DND-41 (cell line): Measurements from ENCODE around the gene CFAP20DC.

ENCODE experiments used
- ATAC-seq: fragments of 200-7000 bp; cut with Tn5 transposase; 3 replicates; pipeline ENCODE4 v1.9.1; 2021; ENCODE audit warnings: low read depth; ENCODE audit not compliant: insufficient read depth
- DNase-seq: peaks from one replicate; pipeline ENCODE4 v3.0.0-alpha.2; 2020
- H2AFZ ChIP-seq: 2 replicates; pipeline ENCODE4 v1.6.0; 2012; ENCODE audit warnings: low read depth, low read length
- H3K27ac ChIP-seq: 2 replicates; pipeline ENCODE4 v1.5.1; 2012; ENCODE audit warnings: low read length, inconsistent platforms
- H3K27me3 ChIP-seq: fragments of 200-600 bp; sonication (generic); 2 replicates; pipeline ENCODE4 v1.6.0; 2012; ENCODE audit warnings: low read length, mild to moderate bottlenecking, inconsistent platforms; ENCODE audit not compliant: insufficient read depth, poor library complexity
- H3K36me3 ChIP-seq: 2 replicates; pipeline ENCODE4 v1.5.1; 2012; ENCODE audit warnings: low read length, inconsistent platforms; ENCODE audit not compliant: insufficient read depth
- H3K4me1 ChIP-seq: 2 replicates; pipeline ENCODE4 v1.5.1; 2012; ENCODE audit warnings: mild to moderate bottlenecking, low read length; ENCODE audit not compliant: insufficient read depth
- H3K4me2 ChIP-seq: 2 replicates; pipeline ENCODE4 v1.6.0; 2012; ENCODE audit warnings: mild to moderate bottlenecking, moderate library complexity, low read length, inconsistent platforms; ENCODE audit not compliant: insufficient read depth
- H3K4me3 ChIP-seq, 2 experiments: fragments of 200-600 bp in 1 of 2; shearing (Covaris generic) in 1 of 2; 2 replicates each; pipeline ENCODE4 v1.5.1; 2012 to 2016; ENCODE audit warnings: inconsistent platforms in 2 of 2, low read length in 2 of 2, mild to moderate bottlenecking in 2 of 2, low read depth in 1 of 2, moderate library complexity in 1 of 2
- H3K79me2 ChIP-seq: 2 replicates; pipeline ENCODE4 v1.6.0; 2012; ENCODE audit warnings: low read length, inconsistent platforms; ENCODE audit not compliant: insufficient read depth
- H3K9ac ChIP-seq: 2 replicates; pipeline ENCODE4 v1.6.0; 2012; ENCODE audit warnings: low read depth, mild to moderate bottlenecking, inconsistent platforms, low read length, moderate library complexity
- H3K9me3 ChIP-seq: 2 replicates; pipeline ENCODE4 v1.5.1; 2012; ENCODE audit warnings: low read length, moderate library complexity, mild to moderate bottlenecking, inconsistent platforms; ENCODE audit not compliant: insufficient read depth, severe bottlenecking
- H4K20me1 ChIP-seq: 2 replicates; pipeline ENCODE4 v1.6.0; 2012; ENCODE audit warnings: low read length; ENCODE audit not compliant: insufficient read depth
- EZH2 ChIP-seq: IDR thresholded peaks from 3 replicates; pipeline ENCODE4 v1.6.1; 2012; ENCODE audit warnings: borderline replicate concordance, low read depth, mild to moderate bottlenecking, moderate library complexity, low read length, inconsistent platforms; ENCODE audit not compliant: severe bottlenecking
- TF ChIP-seq, protein P1 (sequence below): IDR thresholded peaks from 2 replicates; pipeline ENCODE4 v1.5.1; 2012; ENCODE audit warnings: borderline replicate concordance, low read length, moderate library complexity, mild to moderate bottlenecking; ENCODE audit not compliant: poor library complexity, severe bottlenecking; ENCODE audit errors: extremely low read depth

CFAP20DC gene

GRCh38 chr3:58965865-58966264 lies 84.0 kb downstream of the CFAP20DC start:
- H3K9me3 ChIP-seq = no peaks in the 10 kb centered on the region

GRCh38 chr3:58963928-58964503 lies 85.8 kb downstream of the CFAP20DC start:
- no peak overlapping the region for H3K27ac ChIP-seq
- no peak overlapping the region for H2AFZ ChIP-seq
- no peaks in the 10 kb centered on the region for H3K79me2 ChIP-seq
- H3K4me1 ChIP-seq = no peaks in the 10 kb centered on the region
- H4K20me1 ChIP-seq = no peaks in the 10 kb centered on the region
- H3K9me3 ChIP-seq = no peaks in the 10 kb centered on the region
- H3K27me3 ChIP-seq = no peaks in the 10 kb centered on the region
- H3K4me3 ChIP-seq = no peak overlapping the region
- DNase-seq (no peak), ATAC-seq (no peak)
- TF ChIP-seq, protein P1, sequence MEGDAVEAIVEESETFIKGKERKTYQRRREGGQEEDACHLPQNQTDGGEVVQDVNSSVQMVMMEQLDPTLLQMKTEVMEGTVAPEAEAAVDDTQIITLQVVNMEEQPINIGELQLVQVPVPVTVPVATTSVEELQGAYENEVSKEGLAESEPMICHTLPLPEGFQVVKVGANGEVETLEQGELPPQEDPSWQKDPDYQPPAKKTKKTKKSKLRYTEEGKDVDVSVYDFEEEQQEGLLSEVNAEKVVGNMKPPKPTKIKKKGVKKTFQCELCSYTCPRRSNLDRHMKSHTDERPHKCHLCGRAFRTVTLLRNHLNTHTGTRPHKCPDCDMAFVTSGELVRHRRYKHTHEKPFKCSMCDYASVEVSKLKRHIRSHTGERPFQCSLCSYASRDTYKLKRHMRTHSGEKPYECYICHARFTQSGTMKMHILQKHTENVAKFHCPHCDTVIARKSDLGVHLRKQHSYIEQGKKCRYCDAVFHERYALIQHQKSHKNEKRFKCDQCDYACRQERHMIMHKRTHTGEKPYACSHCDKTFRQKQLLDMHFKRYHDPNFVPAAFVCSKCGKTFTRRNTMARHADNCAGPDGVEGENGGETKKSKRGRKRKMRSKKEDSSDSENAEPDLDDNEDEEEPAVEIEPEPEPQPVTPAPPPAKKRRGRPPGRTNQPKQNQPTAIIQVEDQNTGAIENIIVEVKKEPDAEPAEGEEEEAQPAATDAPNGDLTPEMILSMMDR = no peak
- TF ChIP-seq EZH2 = no peak
- H3K36me3 ChIP-seq = no peaks in the 10 kb centered on the region
- no peak overlapping the region for H3K9ac ChIP-seq
- H3K4me2 ChIP-seq = no peak overlapping the region

More at GRCh38 chr3:58965865-58966264, 84.0 kb downstream of the CFAP20DC start:
- TF ChIP-seq EZH2 = no peak
- TF ChIP-seq, protein P1 = no peak
- Histone ChIP-seq H3K36me3 (no peaks in the 10 kb centered on the region), H3K27me3 (no peaks in the 10 kb centered on the region), H2AFZ (no peak overlapping the region), H3K4me1 (no peaks in the 10 kb centered on the region), H3K27ac (no peak overlapping the region), H3K79me2 (no peaks in the 10 kb centered on the region), H3K4me2 (no peak overlapping the region), H3K9ac (no peak overlapping the region), H3K4me3 (no peak overlapping the region), H4K20me1 (no peaks in the 10 kb centered on the region)
- ATAC-seq = no peak
- no peak for DNase-seq

DNA sequence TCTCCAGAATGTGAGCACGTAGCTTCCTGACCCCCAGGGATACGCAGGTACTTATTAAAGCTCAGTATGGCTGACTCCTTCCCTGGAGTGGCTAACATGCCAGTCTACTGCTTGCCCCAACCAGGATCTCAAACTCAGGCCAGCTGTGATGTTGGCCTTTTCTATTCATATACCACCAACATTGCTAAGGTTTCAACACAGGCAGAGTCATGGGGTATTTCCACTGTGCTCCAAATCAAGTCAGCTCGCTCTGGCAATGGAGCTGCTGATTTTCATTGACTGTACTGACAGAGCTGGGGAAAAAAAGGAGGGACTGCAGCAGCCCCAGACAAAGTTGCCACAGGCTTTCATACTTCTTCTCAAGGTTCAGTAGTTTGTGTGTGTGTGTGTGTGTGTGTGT lies 87.0 kb downstream of the CFAP20DC start:
- no peak for TF ChIP-seq EZH2
- TF ChIP-seq, protein P1 = no peak
- H3K4me1 ChIP-seq = no peaks in the 10 kb centered on the region
- no peak overlapping the region for H3K4me3 ChIP-seq
- no peaks in the 10 kb centered on the region for H4K20me1 ChIP-seq
- ATAC-seq (no peak), DNase-seq (no peak)
- no peak overlapping the region for H3K9ac ChIP-seq
- H3K36me3 ChIP-seq = no peaks in the 10 kb centered on the region
- no peak overlapping the region for H3K4me2 ChIP-seq
- no peaks in the 10 kb centered on the region for H3K9me3 ChIP-seq
- no peak overlapping the region for H2AFZ ChIP-seq
- no peaks in the 10 kb centered on the region for H3K79me2 ChIP-seq
- no peak overlapping the region for H3K27ac ChIP-seq
- no peaks in the 10 kb centered on the region for H3K27me3 ChIP-seq
